Astrocyte (in vitro differentiated cells and primary cell): ENCODE data around the gene EXOSC6.
"Not testable (repeated sequence)": the region's sequence is repeated elsewhere in the genome, so short reads cannot be mapped to it uniquely, and the experiment has no call there.

Experiments
- EZH2 ChIP-seq: IDR thresholded peaks from 2 replicates; pipeline ENCODE4 v1.6.1; 2012; ENCODE audit warnings: mild to moderate bottlenecking, low read length, inconsistent platforms; ENCODE audit not compliant: insufficient read depth
- TF ChIP-seq, protein P1 (sequence below): IDR thresholded peaks from 2 replicates; pipeline ENCODE4 v1.5.1; 2011; ENCODE audit warnings: low read depth, mild to moderate bottlenecking, inconsistent platforms, low read length, moderate library complexity; ENCODE audit not compliant: insufficient read depth

DNA sequence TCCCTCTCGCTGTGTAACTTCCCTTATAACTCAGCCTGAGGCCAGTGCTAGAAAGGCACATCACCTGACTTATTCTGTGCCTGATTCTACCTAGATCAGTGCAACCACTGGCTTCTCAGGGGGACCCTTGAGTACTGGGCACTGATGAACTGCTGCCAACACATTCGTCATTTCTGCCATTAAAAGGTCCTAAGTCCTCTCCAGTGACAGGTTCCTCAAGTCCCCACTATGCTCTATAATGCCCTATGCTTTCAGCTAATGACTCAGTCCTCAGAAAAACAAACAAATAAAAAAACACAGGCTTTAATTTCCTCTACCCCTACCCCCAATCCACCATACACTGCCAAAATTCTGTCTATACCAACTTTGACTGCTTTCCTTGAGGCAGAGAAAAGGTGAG lies 28.5 kb downstream of the EXOSC6 start:
- TF ChIP-seq, protein P1, sequence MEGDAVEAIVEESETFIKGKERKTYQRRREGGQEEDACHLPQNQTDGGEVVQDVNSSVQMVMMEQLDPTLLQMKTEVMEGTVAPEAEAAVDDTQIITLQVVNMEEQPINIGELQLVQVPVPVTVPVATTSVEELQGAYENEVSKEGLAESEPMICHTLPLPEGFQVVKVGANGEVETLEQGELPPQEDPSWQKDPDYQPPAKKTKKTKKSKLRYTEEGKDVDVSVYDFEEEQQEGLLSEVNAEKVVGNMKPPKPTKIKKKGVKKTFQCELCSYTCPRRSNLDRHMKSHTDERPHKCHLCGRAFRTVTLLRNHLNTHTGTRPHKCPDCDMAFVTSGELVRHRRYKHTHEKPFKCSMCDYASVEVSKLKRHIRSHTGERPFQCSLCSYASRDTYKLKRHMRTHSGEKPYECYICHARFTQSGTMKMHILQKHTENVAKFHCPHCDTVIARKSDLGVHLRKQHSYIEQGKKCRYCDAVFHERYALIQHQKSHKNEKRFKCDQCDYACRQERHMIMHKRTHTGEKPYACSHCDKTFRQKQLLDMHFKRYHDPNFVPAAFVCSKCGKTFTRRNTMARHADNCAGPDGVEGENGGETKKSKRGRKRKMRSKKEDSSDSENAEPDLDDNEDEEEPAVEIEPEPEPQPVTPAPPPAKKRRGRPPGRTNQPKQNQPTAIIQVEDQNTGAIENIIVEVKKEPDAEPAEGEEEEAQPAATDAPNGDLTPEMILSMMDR, result not testable (repeated sequence)
- not testable (repeated sequence) for TF ChIP-seq EZH2
